ENCODE results near the gene CCL28. TPM values are rescaled to one million over a fixed set of nuclear protein-coding genes. Genes with fewer than 3 reads are reported as not detected.

Gene CCL28
- total and polyA plus RNA-seq, 10 of the 15 experiments (the other 5 are each of a cell fraction or from before 2014, with no cell fraction given) = 1.5 to 7.5 (median 4.4) TPM

DNA sequence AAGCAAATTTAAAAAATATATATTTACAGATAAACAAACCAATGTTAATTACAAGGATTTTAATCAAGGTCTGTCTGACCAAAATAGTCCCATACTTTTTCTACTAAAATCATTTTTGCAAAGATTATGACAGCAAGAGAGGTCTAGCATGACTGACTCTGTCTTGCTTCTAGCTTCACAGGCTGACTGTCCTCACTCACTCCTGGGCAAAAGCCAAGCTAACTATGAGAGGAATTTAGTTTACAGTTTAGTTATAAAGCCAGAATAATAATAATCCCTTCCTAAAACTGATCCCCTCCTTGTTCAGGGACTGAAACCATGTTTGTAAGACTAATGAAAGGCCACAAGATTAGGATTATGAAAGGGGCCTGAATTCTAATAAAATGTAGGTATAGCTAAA, 53.5 kb downstream of the CCL28 start:
- H4K20me1 ChIP-seq (ENCODE audit: control insufficient read depth, insufficient read depth) = no peaks in the 10 kb centered on the region
- no peak for FAIRE-seq

More for the DNA sequence above, 53.5 kb downstream of the CCL28 start:
- TF ChIP-seq POLR2A (IDR thresholded peaks at IDR 0.05; ENCODE audit: low read depth, low read length) = no peak
- no peak for TF ChIP-seq SMAD1 (IDR thresholded peaks at IDR 0.05; ENCODE audit: low read depth, partially characterized antibody)
- TF ChIP-seq ZZZ3 (IDR thresholded peaks at IDR 0.05; ENCODE audit: control insufficient read depth, insufficient read length, low read depth) = no peak
- TF ChIP-seq BMI1 (IDR thresholded peaks at IDR 0.05; ENCODE audit: borderline replicate concordance) = no peak
- no peak for TF ChIP-seq SRF (IDR thresholded peaks at IDR 0.05; ENCODE audit: low read depth in 2 of 2, low read length in 2 of 2)
- TF ChIP-seq, protein P1, sequence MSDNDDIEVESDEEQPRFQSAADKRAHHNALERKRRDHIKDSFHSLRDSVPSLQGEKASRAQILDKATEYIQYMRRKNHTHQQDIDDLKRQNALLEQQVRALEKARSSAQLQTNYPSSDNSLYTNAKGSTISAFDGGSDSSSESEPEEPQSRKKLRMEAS (IDR thresholded peaks at IDR 0.05; ENCODE audit: low read depth, low read length) = no peak
- TF ChIP-seq CBX5 (IDR thresholded peaks at IDR 0.05; ENCODE audit: low read depth) = no peak
- TF ChIP-seq SIX5 (IDR thresholded peaks at IDR 0.05; ENCODE audit: low read depth, low read length, severe bottlenecking) = no peak
- no peak for TF ChIP-seq MXI1 (IDR thresholded peaks at IDR 0.05; ENCODE audit: low read depth, low read length)
- no peak for TF ChIP-seq CBX3 (IDR thresholded peaks at IDR 0.05; ENCODE audit: borderline replicate concordance, low read depth)
- TF ChIP-seq, protein P2, sequence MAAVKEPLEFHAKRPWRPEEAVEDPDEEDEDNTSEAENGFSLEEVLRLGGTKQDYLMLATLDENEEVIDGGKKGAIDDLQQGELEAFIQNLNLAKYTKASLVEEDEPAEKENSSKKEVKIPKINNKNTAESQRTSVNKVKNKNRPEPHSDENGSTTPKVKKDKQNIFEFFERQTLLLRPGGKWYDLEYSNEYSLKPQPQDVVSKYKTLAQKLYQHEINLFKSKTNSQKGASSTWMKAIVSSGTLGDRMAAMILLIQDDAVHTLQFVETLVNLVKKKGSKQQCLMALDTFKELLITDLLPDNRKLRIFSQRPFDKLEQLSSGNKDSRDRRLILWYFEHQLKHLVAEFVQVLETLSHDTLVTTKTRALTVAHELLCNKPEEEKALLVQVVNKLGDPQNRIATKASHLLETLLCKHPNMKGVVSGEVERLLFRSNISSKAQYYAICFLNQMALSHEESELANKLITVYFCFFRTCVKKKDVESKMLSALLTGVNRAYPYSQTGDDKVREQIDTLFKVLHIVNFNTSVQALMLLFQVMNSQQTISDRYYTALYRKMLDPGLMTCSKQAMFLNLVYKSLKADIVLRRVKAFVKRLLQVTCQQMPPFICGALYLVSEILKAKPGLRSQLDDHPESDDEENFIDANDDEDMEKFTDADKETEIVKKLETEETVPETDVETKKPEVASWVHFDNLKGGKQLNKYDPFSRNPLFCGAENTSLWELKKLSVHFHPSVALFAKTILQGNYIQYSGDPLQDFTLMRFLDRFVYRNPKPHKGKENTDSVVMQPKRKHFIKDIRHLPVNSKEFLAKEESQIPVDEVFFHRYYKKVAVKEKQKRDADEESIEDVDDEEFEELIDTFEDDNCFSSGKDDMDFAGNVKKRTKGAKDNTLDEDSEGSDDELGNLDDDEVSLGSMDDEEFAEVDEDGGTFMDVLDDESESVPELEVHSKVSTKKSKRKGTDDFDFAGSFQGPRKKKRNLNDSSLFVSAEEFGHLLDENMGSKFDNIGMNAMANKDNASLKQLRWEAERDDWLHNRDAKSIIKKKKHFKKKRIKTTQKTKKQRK (IDR thresholded peaks at IDR 0.05; ENCODE audit: low read depth, low read length) = no peak
- no peak overlapping the region for H3K27ac ChIP-seq (ENCODE audit: control insufficient read depth, insufficient read depth)
- H3K27me3 ChIP-seq (replicated peaks in 1 of 2; ENCODE audit: control insufficient read depth in 2 of 2, insufficient read depth in 2 of 2, low read length in 1 of 2) = no peaks in the 10 kb centered on the region
- no peaks in the 10 kb centered on the region for H3K79me2 ChIP-seq (ENCODE audit: control insufficient read depth, insufficient read depth, low read length)
- ChIA-PET RAD21 (ENCODE audit: unreplicated experiment) (interaction anchor here (0.8 kb wide), 1 partner anchor 238 kb away, joined by 3 read pairs; no protein-coding TSS in a partner anchor), CTCF (no interaction called here), SMC1A (ENCODE audit: uncharacterized antibody, unreplicated experiment) (no interaction called here), POLR2A (no interaction called here)
- no peaks in the 10 kb centered on the region for H3K4me1 ChIP-seq (ENCODE audit: control insufficient read depth, insufficient read depth, low read length)
- H3K4me2 ChIP-seq (ENCODE audit: control insufficient read depth, insufficient read depth) = no peak overlapping the region
- no peak for ATAC-seq
- intact Hi-C loops (cut with micrococcal nuclease; ENCODE audit: unreplicated experiment) (no loop called here), in situ Hi-C loops (cut with MboI) (no loop called here)
- no peaks in the 10 kb centered on the region for H3K36me3 ChIP-seq (ENCODE audit: control insufficient read depth in 2 of 2, insufficient read depth in 2 of 2, low read length in 1 of 2)
- H3K9ac ChIP-seq (ENCODE audit: control insufficient read depth, insufficient read depth, low read length) = no peak overlapping the region
- no peak overlapping the region for H3K4me3 ChIP-seq
- no peak for DNase-seq (ENCODE audit: low read depth, low spot score)
- BruUV-seq (replicated peaks) = no TSS peak
- H3K9me3 ChIP-seq (replicated peaks; ENCODE audit: control insufficient read depth, insufficient read depth, low read length) = peaks cover 5% of the 10 kb centered on the region; the same call in 2 of the 3 replicates
- no peak overlapping the region for H2AFZ ChIP-seq (ENCODE audit: control insufficient read depth, low read depth, low read length)
